ENCODE data around the gene MSRB2.

MSRB2 gene

DNA sequence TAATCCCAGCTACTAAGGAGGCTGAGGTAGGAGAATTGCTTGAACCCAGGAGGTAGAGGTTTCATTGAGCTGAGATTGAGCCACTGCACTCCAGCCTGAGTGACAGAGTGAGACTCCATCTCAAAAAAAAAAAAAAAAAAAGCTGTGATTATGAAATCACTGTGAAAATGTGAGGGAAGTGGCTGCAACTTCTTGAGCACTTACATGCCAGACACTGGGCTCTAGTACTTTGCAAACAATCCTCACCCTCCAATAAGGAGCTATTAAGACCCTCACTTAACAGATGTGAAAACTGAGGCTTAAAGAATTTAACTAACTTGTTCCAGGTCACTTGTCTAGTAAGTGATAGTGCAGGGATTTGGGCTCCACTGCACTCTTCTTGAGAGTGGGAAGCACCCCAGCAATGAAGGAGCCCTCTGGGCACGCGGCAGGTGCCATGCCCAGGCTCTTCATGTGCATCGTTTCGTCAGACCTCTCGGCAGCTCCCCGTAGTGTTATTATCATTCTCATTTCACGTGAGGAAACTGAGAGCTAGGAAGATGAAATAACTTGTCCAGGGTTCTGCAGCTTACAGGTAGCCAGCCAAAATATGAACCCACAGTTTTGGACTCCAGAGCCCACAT lies 19.0 kb downstream of the MSRB2 start:
- H3K36me3 ChIP-seq (replicated peaks; ENCODE audit: insufficient read depth, low read length), result no peaks in the 10 kb centered on the region
- H3K9me2 ChIP-seq (replicated peaks; ENCODE audit: insufficient read depth, low read length), result no peaks in the 10 kb centered on the region
- H3K79me2 ChIP-seq (ENCODE audit: low read length), result no peaks in the 10 kb centered on the region
- no peaks in the 10 kb centered on the region for H3K27me3 ChIP-seq (replicated peaks; ENCODE audit: insufficient read depth, low read length)
- no peak overlapping the region for H2AFZ ChIP-seq (ENCODE audit: low read length)
- no peaks in the 10 kb centered on the region for H3K9me3 ChIP-seq (replicated peaks; ENCODE audit: insufficient read depth, low read length)
- H3K27ac ChIP-seq (ENCODE audit: low read length), result no peak overlapping the region
- H3K9ac ChIP-seq (ENCODE audit: low read length), result no peak overlapping the region
- H3F3A ChIP-seq (ENCODE audit: insufficient read depth, low read length), result no peaks in the 10 kb centered on the region
- H3K4me1 ChIP-seq (ENCODE audit: low read length), result no peaks in the 10 kb centered on the region
- TF ChIP-seq, protein P1, sequence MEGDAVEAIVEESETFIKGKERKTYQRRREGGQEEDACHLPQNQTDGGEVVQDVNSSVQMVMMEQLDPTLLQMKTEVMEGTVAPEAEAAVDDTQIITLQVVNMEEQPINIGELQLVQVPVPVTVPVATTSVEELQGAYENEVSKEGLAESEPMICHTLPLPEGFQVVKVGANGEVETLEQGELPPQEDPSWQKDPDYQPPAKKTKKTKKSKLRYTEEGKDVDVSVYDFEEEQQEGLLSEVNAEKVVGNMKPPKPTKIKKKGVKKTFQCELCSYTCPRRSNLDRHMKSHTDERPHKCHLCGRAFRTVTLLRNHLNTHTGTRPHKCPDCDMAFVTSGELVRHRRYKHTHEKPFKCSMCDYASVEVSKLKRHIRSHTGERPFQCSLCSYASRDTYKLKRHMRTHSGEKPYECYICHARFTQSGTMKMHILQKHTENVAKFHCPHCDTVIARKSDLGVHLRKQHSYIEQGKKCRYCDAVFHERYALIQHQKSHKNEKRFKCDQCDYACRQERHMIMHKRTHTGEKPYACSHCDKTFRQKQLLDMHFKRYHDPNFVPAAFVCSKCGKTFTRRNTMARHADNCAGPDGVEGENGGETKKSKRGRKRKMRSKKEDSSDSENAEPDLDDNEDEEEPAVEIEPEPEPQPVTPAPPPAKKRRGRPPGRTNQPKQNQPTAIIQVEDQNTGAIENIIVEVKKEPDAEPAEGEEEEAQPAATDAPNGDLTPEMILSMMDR (IDR thresholded peaks at IDR 0.05; ENCODE audit: low read length), result no peak
- TF ChIP-seq EZH2phosphoT487 (IDR thresholded peaks at IDR 0.05; ENCODE audit: low read length) (no peak), EZH2 (optimal IDR thresholded peaks at IDR 0.05; ENCODE audit: low read depth, low read length) (no peak)
- H4K20me1 ChIP-seq (ENCODE audit: insufficient read depth, low read length), result no peaks in the 10 kb centered on the region
- no peak overlapping the region for H3K4me3 ChIP-seq (ENCODE audit: low read length)
- no peak for DNase-seq
- no peak overlapping the region for H3K4me2 ChIP-seq (ENCODE audit: low read depth, low read length)

DNA sequence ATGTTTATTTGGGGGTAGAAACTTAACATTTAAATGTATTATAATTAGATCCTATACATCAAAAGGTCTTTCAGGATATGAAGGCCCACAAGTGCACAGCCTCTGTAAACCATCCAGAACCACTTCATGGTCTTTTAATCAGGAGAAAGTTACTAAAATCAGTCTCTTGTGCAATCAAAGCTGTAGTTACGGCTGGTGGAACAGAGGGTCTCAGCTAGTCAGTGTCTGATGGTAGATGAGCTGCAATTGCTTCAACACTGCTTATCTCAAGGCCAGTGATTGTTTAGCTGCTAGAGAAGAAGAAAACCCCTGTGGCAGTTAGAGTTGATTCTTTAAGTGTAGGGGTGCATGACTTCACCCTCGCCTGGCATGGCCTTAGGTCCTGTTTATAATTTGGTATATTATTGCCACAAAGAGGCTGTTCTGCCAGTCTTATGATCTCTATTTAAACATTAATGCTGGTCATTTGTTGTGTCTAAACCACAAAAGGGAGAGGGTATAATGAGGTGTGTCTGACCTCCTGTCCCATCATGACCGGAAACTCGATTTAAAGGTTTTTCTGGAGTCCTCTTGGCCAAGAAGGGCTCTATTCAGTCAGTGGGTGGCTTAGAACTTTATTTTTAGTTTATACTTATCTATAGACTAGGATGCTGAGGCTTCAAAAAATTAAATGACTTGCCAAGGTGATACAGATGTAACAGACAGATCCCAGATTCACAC lies 21.3 kb downstream of the MSRB2 start:
- Histone ChIP-seq H4K20me1 (ENCODE audit: insufficient read depth, low read length) (no peaks in the 10 kb centered on the region), H3K4me3 (ENCODE audit: low read length) (no peak overlapping the region), H3K9ac (ENCODE audit: low read length) (no peak overlapping the region), H3K79me2 (ENCODE audit: low read length) (no peaks in the 10 kb centered on the region), H3K9me2 (replicated peaks; ENCODE audit: insufficient read depth, low read length) (no peaks in the 10 kb centered on the region), H3K27ac (ENCODE audit: low read length) (no peak overlapping the region), H3K4me1 (ENCODE audit: low read length) (no peaks in the 10 kb centered on the region), H3K9me3 (replicated peaks; ENCODE audit: insufficient read depth, low read length) (no peaks in the 10 kb centered on the region), H2AFZ (ENCODE audit: low read length) (no peak overlapping the region), H3K4me2 (ENCODE audit: low read depth, low read length) (no peak overlapping the region), H3K27me3 (replicated peaks; ENCODE audit: insufficient read depth, low read length) (no peaks in the 10 kb centered on the region), H3K36me3 (replicated peaks; ENCODE audit: insufficient read depth, low read length) (no peaks in the 10 kb centered on the region), H3F3A (ENCODE audit: insufficient read depth, low read length) (no peaks in the 10 kb centered on the region)
- TF ChIP-seq, protein P1 (IDR thresholded peaks at IDR 0.05; ENCODE audit: low read length), result no peak
- TF ChIP-seq EZH2phosphoT487 (IDR thresholded peaks at IDR 0.05; ENCODE audit: low read length) (no peak), EZH2 (optimal IDR thresholded peaks at IDR 0.05; ENCODE audit: low read depth, low read length) (no peak)
- DNase-seq, result no peak

GRCh38 chr10:23120001-23120934 lies 24.9 kb downstream of the MSRB2 start:
- Histone ChIP-seq H3K79me2 (ENCODE audit: low read length) (no peaks in the 10 kb centered on the region), H3K4me2 (ENCODE audit: low read depth, low read length) (no peak overlapping the region), H3K27me3 (replicated peaks; ENCODE audit: insufficient read depth, low read length) (no peaks in the 10 kb centered on the region), H3K36me3 (replicated peaks; ENCODE audit: insufficient read depth, low read length) (no peaks in the 10 kb centered on the region), H3K4me1 (ENCODE audit: low read length) (no peaks in the 10 kb centered on the region), H3K9me2 (replicated peaks; ENCODE audit: insufficient read depth, low read length) (no peaks in the 10 kb centered on the region), H4K20me1 (ENCODE audit: insufficient read depth, low read length) (no peaks in the 10 kb centered on the region), H3F3A (ENCODE audit: insufficient read depth, low read length) (no peaks in the 10 kb centered on the region), H3K9me3 (replicated peaks; ENCODE audit: insufficient read depth, low read length) (no peaks in the 10 kb centered on the region), H3K4me3 (ENCODE audit: low read length) (no peak overlapping the region), H2AFZ (ENCODE audit: low read length) (no peak overlapping the region), H3K27ac (ENCODE audit: low read length) (no peak overlapping the region), H3K9ac (ENCODE audit: low read length) (no peak overlapping the region)
- no peak for TF ChIP-seq EZH2phosphoT487 (IDR thresholded peaks at IDR 0.05; ENCODE audit: low read length)
- no peak for TF ChIP-seq EZH2 (optimal IDR thresholded peaks at IDR 0.05; ENCODE audit: low read depth, low read length)
- TF ChIP-seq, protein P1 (IDR thresholded peaks at IDR 0.05; ENCODE audit: low read length), result no peak
- DNase-seq, result no peak

Data from MM.1S (cell line).